ENCODE data around the gene ZBTB12. TPM values are rescaled to one million over a fixed set of nuclear protein-coding genes. Genes with fewer than 3 reads are reported as not detected.

The ZBTB12 gene
- polyA plus RNA-seq, 3 donors, result 0.11 TPM; not detected in 2

GRCh38 chr6:31940256-31940664 lies 38.4 kb upstream of the ZBTB12 start:
- no peaks in the 10 kb centered on the region for H3K36me3 ChIP-seq (replicated peaks in 1 of 2; ENCODE audit: control insufficient read depth in 1 of 2, insufficient read depth in 2 of 2, low read length in 2 of 2)
- H3K79me2 ChIP-seq (ENCODE audit: insufficient read depth, low read length), result no peaks in the 10 kb centered on the region
- H3K4me3 ChIP-seq (replicated peaks in 1 of 3; ENCODE audit: low read depth in 2 of 3, low read length in 3 of 3), result no peak overlapping the region
- peaks cover 0 to under 1% of the 10 kb centered on the region in 2 donors for H3K4me1 ChIP-seq (ENCODE audit: control insufficient read depth in 1 of 2, insufficient read depth in 2 of 2, low read length in 2 of 2)
- no peak overlapping the region for H3K27ac ChIP-seq (ENCODE audit: low read depth in 1 of 2, low read length in 2 of 2)
- Mint-ChIP-seq H3K27me3 (ENCODE audit: low read depth in 3 of 3) (peaks cover 9 to 21% (median 19%) of the 10 kb centered on the region in 3 donors), H3K4me3 (no peak overlapping the region), H3K9me3 (peaks cover 0 to 2% (median 0%) of the 10 kb centered on the region in 7 donors), H3K27ac (no peak overlapping the region), H3K4me1 (peaks cover 2% of the 10 kb centered on the region), H3K36me3 (no peaks in the 10 kb centered on the region)
- TF ChIP-seq CTCF (IDR thresholded peaks at IDR 0.05), result no peak
- no peak for DNase-seq
- WGBS (ENCODE audit: insufficient coverage), result 18% methylated on average over 5 of the region's 6 CpGs
- H4K20me1 ChIP-seq (ENCODE audit: insufficient read depth, low read length), result no peaks in the 10 kb centered on the region
- intact Hi-C loops (cut with micrococcal nuclease), result loop anchor here in 1 of 2 donors (5.0 kb wide), 1 partner anchor 33 kb away; no protein-coding TSS in a partner anchor
- no peak overlapping the region for H3K9ac ChIP-seq (ENCODE audit: insufficient read depth, low read length, poor library complexity, severe bottlenecking)
- no peak overlapping the region for H2AFZ ChIP-seq (ENCODE audit: insufficient read depth, low read depth, low read length, poor library complexity, severe bottlenecking)
- no peaks in the 10 kb centered on the region for H3K9me3 ChIP-seq (replicated peaks in 1 of 2; ENCODE audit: control insufficient read depth in 1 of 2, insufficient read depth in 1 of 2, low read length in 2 of 2)
- no peak overlapping the region for H3K4me2 ChIP-seq (replicated peaks; ENCODE audit: extremely low read depth, low read length, poor library complexity, severe bottlenecking)
- H3K27me3 ChIP-seq (ENCODE audit: control insufficient read depth in 2 of 2, insufficient read depth in 2 of 2, low read length in 2 of 2), result no peaks in the 10 kb centered on the region

- H4K20me1 ChIP-seq (ENCODE audit: insufficient read depth, low read length), result no peaks in the 10 kb centered on the region
- no peak overlapping the region for H3K4me2 ChIP-seq (replicated peaks; ENCODE audit: extremely low read depth, low read length, poor library complexity, severe bottlenecking)
- H3K4me1 ChIP-seq (ENCODE audit: control insufficient read depth in 1 of 2, insufficient read depth in 2 of 2, low read length in 2 of 2), result no peaks in the 10 kb centered on the region
- H2AFZ ChIP-seq (ENCODE audit: insufficient read depth, low read depth, low read length, poor library complexity, severe bottlenecking), result no peak overlapping the region
- H3K9me3 Mint-ChIP-seq, result peaks cover 0 to 2% (median 0%) of the 10 kb centered on the region in 7 donors
- no peak overlapping the region for H3K4me3 Mint-ChIP-seq
- H3K36me3 Mint-ChIP-seq, result no peaks in the 10 kb centered on the region
- no peak overlapping the region for H3K9ac ChIP-seq (ENCODE audit: insufficient read depth, low read length, poor library complexity, severe bottlenecking)
- no peak for DNase-seq
- H3K27me3 Mint-ChIP-seq (ENCODE audit: low read depth in 3 of 3), result peaks cover 3 to 10% (median 6%) of the 10 kb centered on the region in 3 donors
- intact Hi-C loops (cut with micrococcal nuclease), result no loop called here
- WGBS (ENCODE audit: insufficient coverage), result 90% methylated on average over 6 of the region's 9 CpGs
- H3K27me3 ChIP-seq (ENCODE audit: control insufficient read depth in 2 of 2, insufficient read depth in 2 of 2, low read length in 2 of 2), result no peaks in the 10 kb centered on the region
- no peak overlapping the region for H3K27ac Mint-ChIP-seq
- TF ChIP-seq CTCF (IDR thresholded peaks at IDR 0.05), result no peak
- no peak overlapping the region for H3K4me3 ChIP-seq (replicated peaks in 1 of 3; ENCODE audit: low read depth in 2 of 3, low read length in 3 of 3)
- H3K9me3 ChIP-seq (replicated peaks in 1 of 2; ENCODE audit: control insufficient read depth in 1 of 2, insufficient read depth in 1 of 2, low read length in 2 of 2), result no peaks in the 10 kb centered on the region
- H3K27ac ChIP-seq (ENCODE audit: low read depth in 1 of 2, low read length in 2 of 2), result no peak overlapping the region
- no peaks in the 10 kb centered on the region for H3K4me1 Mint-ChIP-seq
- no peaks in the 10 kb centered on the region for H3K79me2 ChIP-seq (ENCODE audit: insufficient read depth, low read length)
- H3K36me3 ChIP-seq (replicated peaks in 1 of 2; ENCODE audit: control insufficient read depth in 1 of 2, insufficient read depth in 2 of 2, low read length in 2 of 2), result no peaks in the 10 kb centered on the region
Observed at GRCh38 chr6:31935823-31936222, 33.9 kb upstream of the ZBTB12 start.

All from CD14-positive monocyte (primary cell).